GM19455 (cell line): ENCODE data around the gene GLCCI1.
A peak's percentile ranks its signal among the peaks of the same experiment; 100 is the strongest.

Source experiments
- ATAC-seq: cut with Tn5 transposase; IDR thresholded peaks from one replicate; pipeline ENCODE4 v1.9.1; 2021; ENCODE audit not compliant: unreplicated experiment

Gene GLCCI1

DNA sequence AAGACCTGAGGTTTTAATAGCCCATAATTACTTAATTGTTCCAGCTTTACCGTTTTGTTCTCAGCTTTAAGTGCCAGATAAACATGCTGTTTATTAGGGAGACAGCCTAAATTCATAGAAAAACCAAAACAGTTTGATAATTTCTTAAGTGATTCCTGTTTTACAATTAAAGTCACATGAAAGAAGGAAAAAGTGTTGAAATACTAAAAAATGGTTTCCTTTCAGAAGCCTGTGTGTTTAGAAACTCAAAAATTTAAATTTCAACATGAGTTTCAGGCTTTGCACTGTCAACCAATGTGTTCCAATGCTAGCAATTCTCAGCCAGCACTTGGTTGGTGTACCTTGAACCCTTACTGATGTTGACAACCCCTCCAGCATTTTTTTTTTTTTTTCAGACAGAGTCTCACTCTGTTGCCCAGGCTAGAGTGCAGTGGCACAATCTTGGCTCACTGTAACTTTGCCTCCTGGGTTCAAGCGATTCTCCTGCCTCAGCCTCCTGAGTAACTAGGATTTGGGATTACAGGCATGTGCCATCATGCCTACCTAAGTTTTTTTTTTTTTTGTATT is 158.1 kb downstream of the GLCCI1 start:
- no peak for ATAC-seq

DNA sequence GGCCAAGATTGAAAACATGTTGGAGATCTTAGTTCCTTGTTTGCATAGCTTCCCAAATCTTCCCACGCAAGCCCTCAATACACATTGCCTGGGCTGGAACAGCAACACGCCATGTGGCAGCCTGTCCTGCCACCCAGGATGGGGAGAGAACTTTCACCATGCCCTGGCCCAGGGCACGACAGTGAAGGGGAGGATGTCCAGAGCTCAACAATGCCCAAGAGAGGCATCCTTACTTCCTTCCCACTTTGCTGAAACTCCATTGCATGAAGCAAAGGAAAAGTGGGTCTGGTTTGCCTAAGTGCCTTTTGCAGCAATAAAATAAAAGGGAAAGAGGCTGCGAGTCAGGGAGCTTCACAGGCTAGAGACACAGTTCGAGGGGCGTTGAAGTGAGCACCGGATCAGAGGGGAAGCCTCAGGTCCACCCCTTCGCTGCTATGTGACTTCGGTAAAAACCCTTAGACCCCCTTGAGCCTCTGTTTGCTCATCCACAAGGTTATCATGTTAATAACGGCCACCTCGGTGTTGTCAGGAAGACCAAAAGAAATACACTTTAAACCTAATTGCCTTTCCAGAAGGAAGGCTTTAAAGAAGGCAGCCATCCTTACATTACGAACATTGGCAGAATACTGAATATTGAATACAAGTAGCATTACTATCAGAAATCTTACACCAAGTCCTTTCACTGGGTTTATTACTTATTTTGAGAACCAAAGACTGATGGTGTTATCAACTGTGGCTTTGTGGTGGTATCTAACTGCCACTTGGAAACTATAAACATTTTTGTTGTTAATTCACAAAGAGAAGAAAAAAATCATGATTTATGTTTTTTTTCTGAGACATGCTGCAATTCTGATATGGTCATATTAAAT is 160.1 kb downstream of the GLCCI1 start:
- no peak for ATAC-seq

GRCh38 chr7:8129318-8129659 is 160.7 kb downstream of the GLCCI1 start:
- ATAC-seq: no peak

- ATAC-seq: no peak
Measured at GRCh38 chr7:8130663-8131062, 162.1 kb downstream of the GLCCI1 start.

DNA sequence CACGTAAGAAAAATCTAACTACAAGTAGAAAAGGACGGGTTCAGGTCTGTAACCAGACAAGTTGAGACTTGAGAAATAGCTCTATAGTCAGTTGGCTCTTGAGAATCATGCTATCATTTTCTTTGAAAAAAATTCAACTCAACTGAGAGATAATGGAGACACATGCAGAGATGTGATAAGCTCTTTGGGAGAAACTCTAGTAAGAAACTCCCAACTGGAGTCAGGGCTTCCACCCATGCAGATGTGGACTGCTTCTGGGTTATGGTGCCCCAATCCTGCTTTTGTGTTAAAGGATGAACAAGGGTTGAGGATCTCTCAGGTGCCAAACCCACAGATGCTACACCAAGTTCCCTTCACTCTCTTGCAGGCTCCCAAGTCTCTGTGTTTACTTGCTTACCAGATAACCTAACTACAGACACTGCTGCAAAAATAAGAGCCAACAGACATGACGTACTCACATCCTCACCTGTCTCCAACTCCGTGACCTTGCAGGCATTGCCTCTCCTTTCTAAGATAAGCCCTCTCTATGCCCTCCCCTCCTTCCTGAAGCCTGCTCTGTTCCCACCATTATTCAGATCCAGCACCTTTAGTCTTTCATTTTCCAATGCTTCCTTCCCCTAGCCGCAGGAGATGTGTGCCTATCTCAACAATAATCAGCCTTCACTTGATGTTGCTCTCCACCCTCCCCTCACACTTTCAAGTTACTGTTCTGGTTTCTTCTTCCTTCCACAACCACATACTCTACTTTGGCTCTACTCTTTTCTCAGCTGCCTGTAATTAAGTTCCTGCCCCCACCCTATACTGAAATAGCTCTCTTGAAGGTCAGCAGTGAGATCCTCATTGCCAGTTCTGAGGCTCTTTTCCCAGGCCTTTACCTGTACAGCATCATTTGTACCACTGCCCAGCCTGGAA is 163.4 kb downstream of the GLCCI1 start:
- ATAC-seq: peak; percentile 62

- no peak for ATAC-seq
Measured at GRCh38 chr7:8133188-8133848, 164.7 kb downstream of the GLCCI1 start.

DNA sequence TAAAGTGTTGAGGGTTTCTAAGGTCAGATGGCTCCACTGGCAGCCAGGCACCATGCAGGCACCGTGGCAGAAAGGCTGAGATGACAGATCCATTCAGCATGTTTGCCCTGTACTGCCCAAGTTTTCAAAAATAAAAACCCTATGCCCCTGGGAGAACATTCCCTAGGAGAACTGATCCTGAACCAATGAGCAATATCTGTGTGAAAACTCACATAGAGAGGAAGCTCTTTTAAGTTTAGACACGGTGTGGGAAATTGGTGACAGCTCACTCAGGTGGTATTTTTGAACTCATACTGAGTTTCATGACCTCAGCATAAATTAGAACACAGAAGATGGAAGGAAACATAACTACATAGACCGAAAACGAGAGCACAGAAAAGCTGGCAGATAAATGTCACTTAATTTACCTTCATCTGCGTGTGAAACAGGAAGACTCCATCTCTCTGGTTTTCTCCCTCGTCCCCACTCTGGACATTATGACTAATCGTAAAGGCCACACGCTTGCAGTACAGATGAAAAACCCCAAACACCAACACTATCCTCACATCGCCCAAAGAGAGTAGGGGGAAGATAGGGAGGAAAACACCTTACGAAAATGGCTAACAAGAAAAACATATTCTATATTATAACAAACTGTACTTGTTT is 165.6 kb downstream of the GLCCI1 start:
- ATAC-seq: peak; percentile 74

DNA sequence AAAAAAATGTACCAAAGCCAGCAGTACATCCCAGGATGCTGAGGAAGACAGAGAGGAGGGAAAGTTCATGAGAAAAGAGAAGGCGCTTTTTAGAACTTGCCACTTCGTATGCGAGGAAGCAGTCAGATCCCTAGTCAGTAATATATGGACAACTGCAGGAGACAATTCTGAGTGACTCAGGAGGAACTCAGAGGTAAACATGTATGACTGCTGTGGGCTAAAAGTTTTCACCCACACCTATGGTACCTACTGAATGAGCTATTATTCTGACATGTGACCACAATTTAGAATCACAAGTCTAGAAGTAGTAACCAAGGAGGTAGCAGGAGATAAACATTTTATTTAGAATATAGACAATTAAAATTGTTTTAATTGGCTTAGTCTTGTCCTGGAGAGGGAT is 166.8 kb downstream of the GLCCI1 start:
- no peak for ATAC-seq

DNA sequence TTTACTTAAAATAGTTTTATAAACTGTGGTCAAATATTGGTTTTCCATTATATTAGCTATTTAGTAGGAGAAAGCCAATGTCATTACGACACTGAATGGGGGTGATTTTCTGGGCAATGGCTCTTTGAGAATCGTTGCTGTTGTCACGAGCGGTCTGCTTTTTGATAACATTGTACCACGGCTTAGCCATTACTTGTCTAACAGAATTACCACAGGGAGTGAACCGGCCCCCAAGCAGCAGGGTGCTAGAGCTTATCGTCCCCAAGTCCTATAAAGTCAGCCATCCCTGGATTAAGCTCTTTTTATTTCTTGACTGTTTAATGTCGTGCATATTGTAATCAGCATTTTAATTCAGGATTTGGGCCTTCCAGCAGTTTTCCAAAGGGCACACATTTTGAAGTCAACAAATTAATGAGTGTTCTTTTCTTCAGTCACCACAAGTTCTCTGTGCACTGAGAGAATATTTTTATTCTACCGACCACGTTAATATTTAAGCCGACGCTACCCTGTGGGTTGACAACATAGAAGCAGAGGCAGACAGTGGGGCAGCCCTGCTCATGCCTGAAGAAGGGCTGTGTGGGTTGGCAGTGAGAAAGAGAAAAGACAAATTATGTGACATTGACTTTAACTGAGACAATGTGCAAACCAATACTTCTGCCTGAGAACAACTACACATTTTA is 167.6 kb downstream of the GLCCI1 start:
- no peak for ATAC-seq
